HEK293T (cell line): Measurements from ENCODE around the gene FRMD1.

Source experiments
- CTCF ChIA-PET: fragments of 350-600 bp; formaldehyde crosslinking; extraction: SDS; loops from one replicate; lab custom pipeline; 2021; ENCODE audit warnings: antibody characterized with exemption, inconsistent platforms; lab: Yijun Ruan, JAX
- POLR2A ChIA-PET: fragments of 350-600 bp; formaldehyde crosslinking; extraction: SDS; loops from one replicate; lab custom pipeline; 2020; ENCODE audit warnings: antibody characterized with exemption, inconsistent platforms; lab: Yijun Ruan, JAX
- DNase-seq: peaks from one replicate; pipeline ENCODE4 v3.0.0; 2012; ENCODE audit warnings: mixed read lengths; ENCODE audit errors: extremely low spot score
- ARNT ChIP-seq: fragments of 450-650 bp; IDR thresholded peaks from 2 replicates; pipeline ENCODE4 v1.6.1; 2017; ENCODE audit warnings: mild to moderate bottlenecking
- BHLHE40 ChIP-seq: fragments of 450-650 bp; IDR thresholded peaks from 2 replicates; pipeline ENCODE4 v1.6.1; 2016; ENCODE audit warnings: mild to moderate bottlenecking, moderate library complexity, borderline replicate concordance
- CTBP1 ChIP-seq: fragments of 450-650 bp; IDR thresholded peaks from 2 replicates; pipeline ENCODE4 v1.6.1; 2016; ENCODE audit warnings: borderline replicate concordance
- ELF4 ChIP-seq: fragments of 450-650 bp; IDR thresholded peaks from 2 replicates; pipeline ENCODE4 v1.6.1; 2017; ENCODE audit warnings: antibody characterized with exemption
- FOXA1 ChIP-seq: fragments of 450-650 bp; IDR thresholded peaks from 2 replicates; pipeline ENCODE4 v1.6.1; 2016; ENCODE audit warnings: mild to moderate bottlenecking
- FOXK2 ChIP-seq: fragments of 450-650 bp; IDR thresholded peaks from 2 replicates; pipeline ENCODE4 v1.6.1; 2016; ENCODE audit warnings: mild to moderate bottlenecking
- FOXM1 ChIP-seq: fragments of 450-650 bp; IDR thresholded peaks from 2 replicates; pipeline ENCODE4 v1.6.1; 2017; ENCODE audit warnings: mild to moderate bottlenecking, borderline replicate concordance
- HDGF ChIP-seq: fragments of 450-650 bp; IDR thresholded peaks from 2 replicates; pipeline ENCODE4 v1.6.1; 2017; ENCODE audit warnings: antibody characterized with exemption, borderline replicate concordance
- L3MBTL2 ChIP-seq: fragments of 450-650 bp; conservative IDR thresholded peaks from 2 replicates; pipeline ENCODE4 v1.6.1; 2016; ENCODE audit warnings: mild to moderate bottlenecking
- LEF1 ChIP-seq: fragments of 450-650 bp; IDR thresholded peaks from 2 replicates; pipeline ENCODE4 v1.6.1; 2017; ENCODE audit warnings: mild to moderate bottlenecking, borderline replicate concordance
- NFRKB ChIP-seq: fragments of 450-650 bp; IDR thresholded peaks from 2 replicates; pipeline ENCODE4 v1.6.1; 2016; ENCODE audit warnings: mild to moderate bottlenecking, moderate library complexity
- PKNOX1 ChIP-seq: fragments of 450-650 bp; IDR thresholded peaks from 2 replicates; pipeline ENCODE4 v1.6.1; 2016
- SP1 ChIP-seq: fragments of 450-650 bp; IDR thresholded peaks from 2 replicates; pipeline ENCODE4 v1.6.1; 2017
- SUZ12 ChIP-seq: fragments of 450-650 bp; IDR thresholded peaks from 2 replicates; pipeline ENCODE4 v1.6.1; 2016; ENCODE audit warnings: mild to moderate bottlenecking
- TARDBP ChIP-seq: fragments of 450-650 bp; IDR thresholded peaks from 2 replicates; pipeline ENCODE4 v1.6.1; 2016
- ZNF384 ChIP-seq: fragments of 450-650 bp; IDR thresholded peaks from 2 replicates; pipeline ENCODE4 v1.6.1; 2016

The FRMD1 gene

GRCh38 chr6:168098431-168098861, 19.4 kb upstream of the FRMD1 start:
- no peak for DNase-seq
- TF ChIP-seq LEF1 (no peak), SUZ12 (no peak), L3MBTL2 (no peak), FOXA1 (no peak), TARDBP (no peak), ZNF384 (no peak), NFRKB (no peak), SP1 (no peak), ELF4 (no peak), BHLHE40 (no peak), CTBP1 (no peak), HDGF (no peak)
- POLR2A ChIA-PET, result no interaction called here
- CTCF ChIA-PET, result no interaction called here

GRCh38 chr6:168097621-168098430, 18.8 kb upstream of the FRMD1 start:
- POLR2A ChIA-PET, result no interaction called here
- TF ChIP-seq FOXM1 (no peak), SUZ12 (no peak), NFRKB (no peak), FOXA1 (no peak)

GRCh38 chr6:168097221-168097620, 18.2 kb upstream of the FRMD1 start:
- CTCF ChIA-PET, result no interaction called here
- TF ChIP-seq PKNOX1, result no peak
- no peak for TF ChIP-seq FOXK2
- no peak for TF ChIP-seq FOXM1
- TF ChIP-seq TARDBP, result no peak
- no peak for TF ChIP-seq ELF4
- no peak for TF ChIP-seq BHLHE40
- no peak for TF ChIP-seq ZNF384
- TF ChIP-seq SP1, result no peak
- TF ChIP-seq FOXA1, result no peak
- no peak for TF ChIP-seq HDGF
- no peak for TF ChIP-seq LEF1
- no peak for TF ChIP-seq CTBP1
- TF ChIP-seq L3MBTL2, result no peak
- no peak for TF ChIP-seq SUZ12
- TF ChIP-seq ARNT, result no peak
- no peak for DNase-seq
- POLR2A ChIA-PET, result no interaction called here

More at GRCh38 chr6:168097621-168098430, 18.8 kb upstream of the FRMD1 start:
- CTCF ChIA-PET, result no interaction called here
- no peak for DNase-seq

GRCh38 chr6:168096271-168096764, 17.3 kb upstream of the FRMD1 start:
- POLR2A ChIA-PET, result no interaction called here

GRCh38 chr6:168095716-168096250, 16.8 kb upstream of the FRMD1 start:
- ChIA-PET CTCF (no interaction called here), POLR2A (no interaction called here)
- no peak for DNase-seq
- TF ChIP-seq SUZ12 (no peak), SP1 (no peak), FOXK2 (no peak), ZNF384 (no peak), FOXA1 (no peak), BHLHE40 (no peak), TARDBP (no peak), L3MBTL2 (no peak), CTBP1 (no peak), FOXM1 (no peak)

More at GRCh38 chr6:168096271-168096764, 17.3 kb upstream of the FRMD1 start:
- DNase-seq, result no peak
- TF ChIP-seq FOXM1 (no peak), SP1 (no peak), CTBP1 (no peak)
- CTCF ChIA-PET, result no interaction called here

- DNase-seq, result no peak
- TF ChIP-seq FOXM1 (no peak), FOXA1 (no peak)
- CTCF ChIA-PET, result no interaction called here
- POLR2A ChIA-PET, result no interaction called here
Observed at GRCh38 chr6:168095171-168095691, 16.2 kb upstream of the FRMD1 start.

GRCh38 chr6:168093634-168094033, 14.6 kb upstream of the FRMD1 start:
- ChIA-PET POLR2A (no interaction called here), CTCF (no interaction called here)
- TF ChIP-seq NFRKB, result no peak
- no peak for TF ChIP-seq FOXM1
- TF ChIP-seq ELF4, result no peak
- no peak for TF ChIP-seq FOXA1
- no peak for TF ChIP-seq BHLHE40
- no peak for TF ChIP-seq TARDBP
- TF ChIP-seq PKNOX1, result no peak
- no peak for TF ChIP-seq SUZ12
- no peak for TF ChIP-seq LEF1
- TF ChIP-seq FOXK2, result no peak
- TF ChIP-seq CTBP1, result no peak
- no peak for TF ChIP-seq SP1
- TF ChIP-seq ARNT, result no peak
- TF ChIP-seq ZNF384, result no peak
- TF ChIP-seq HDGF, result no peak
- no peak for TF ChIP-seq L3MBTL2
- no peak for DNase-seq
